ENCODE results near the gene VSIG4.
"Not testable (repeated sequence)": the region's sequence is repeated elsewhere in the genome, so short reads cannot be mapped to it uniquely, and the experiment has no call there.

VSIG4 gene

DNA sequence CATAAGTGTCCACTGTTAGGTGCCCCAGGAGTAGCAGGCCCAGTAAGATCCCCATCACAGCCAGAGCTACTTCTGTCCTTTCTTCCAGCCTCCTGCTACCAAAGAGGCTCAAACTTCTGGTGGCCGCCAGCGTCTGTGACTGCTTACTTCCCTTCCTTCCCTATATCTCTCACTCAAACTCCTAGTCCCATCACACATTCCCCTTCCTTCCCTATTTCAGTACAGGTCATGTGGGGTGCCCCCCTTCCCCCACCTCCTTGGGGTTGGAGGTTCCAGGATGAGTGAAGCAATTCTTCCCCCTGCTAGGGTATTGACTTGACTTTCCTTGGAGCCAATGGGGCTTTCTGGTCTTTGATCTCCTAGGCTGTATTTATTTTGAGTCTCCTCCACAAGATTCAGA lies at the start of gene VSIG4:
TSS of gene VSIG4 (minus strand) at position 137 of the 400 bp plus-strand sequence. CDS start at position 55, 82 bp downstream.
- peaks cover 9% of the 10 kb centered on the region; the same call in 1 of the 2 replicates for H3K4me1 ChIP-seq (ENCODE audit: insufficient read depth, low read length)
- H3K9ac ChIP-seq (ENCODE audit: low read depth, low read length), result no peak within 1 kb of the TSS
- H3K36me3 ChIP-seq (ENCODE audit: insufficient read depth, low read length), result no peaks in the 10 kb centered on the region
- H3K9me3 ChIP-seq (ENCODE audit: control insufficient read depth, insufficient read depth, low read length), result no peaks in the 10 kb centered on the region

GRCh38 chrX:66076801-66077200 lies 36.9 kb upstream of the VSIG4 start:
- H3K9ac ChIP-seq (ENCODE audit: low read depth, low read length), result no peak overlapping the region
- H3K9me3 ChIP-seq (ENCODE audit: control insufficient read depth, insufficient read depth, low read length), result no peaks in the 10 kb centered on the region
- H3K4me1 ChIP-seq (ENCODE audit: insufficient read depth, low read length), result no peaks in the 10 kb centered on the region
- no peaks in the 10 kb centered on the region for H3K36me3 ChIP-seq (ENCODE audit: insufficient read depth, low read length)

GRCh38 chrX:66074920-66075879 lies 35.3 kb upstream of the VSIG4 start:
- no peaks in the 10 kb centered on the region for H3K9me3 ChIP-seq (ENCODE audit: control insufficient read depth, insufficient read depth, low read length)
- H3K9ac ChIP-seq (ENCODE audit: low read depth, low read length), result no peak overlapping the region
- no peaks in the 10 kb centered on the region for H3K4me1 ChIP-seq (ENCODE audit: insufficient read depth, low read length)
- H3K36me3 ChIP-seq (ENCODE audit: insufficient read depth, low read length), result no peaks in the 10 kb centered on the region

DNA sequence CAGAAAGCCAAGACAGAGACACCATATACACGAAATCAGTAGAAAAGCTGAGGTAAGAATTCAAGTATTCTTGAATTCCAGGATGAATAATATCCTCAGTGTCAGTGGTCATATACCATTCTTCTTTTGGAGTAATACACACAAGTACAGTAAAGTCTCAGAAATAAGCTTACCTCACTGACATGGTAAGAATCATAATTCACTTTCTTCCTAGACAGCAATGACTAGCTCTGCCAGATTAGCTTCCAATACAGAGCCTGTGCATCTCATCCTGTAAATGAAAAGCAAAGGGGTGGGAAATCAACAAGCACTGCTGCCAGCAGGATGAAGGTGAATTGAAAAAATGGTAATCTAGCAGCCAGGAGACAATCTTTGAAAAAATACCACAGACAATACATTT lies 31.2 kb upstream of the VSIG4 start:
- H3K9me3 ChIP-seq (ENCODE audit: control insufficient read depth, insufficient read depth, low read length), result no peaks in the 10 kb centered on the region
- no peaks in the 10 kb centered on the region for H3K36me3 ChIP-seq (ENCODE audit: insufficient read depth, low read length)
- H3K4me1 ChIP-seq (ENCODE audit: insufficient read depth, low read length), result no peaks in the 10 kb centered on the region
- H3K9ac ChIP-seq (ENCODE audit: low read depth, low read length), result no peak overlapping the region

- no peaks in the 10 kb centered on the region for H3K9me3 ChIP-seq (ENCODE audit: control insufficient read depth, insufficient read depth, low read length)
Measured at GRCh38 chrX:66064261-66064660, 24.4 kb upstream of the VSIG4 start.

GRCh38 chrX:66057019-66057418 lies 17.1 kb upstream of the VSIG4 start:
- H3K9ac ChIP-seq (ENCODE audit: low read depth, low read length); H3K4me1 ChIP-seq (ENCODE audit: insufficient read depth, low read length); H3K36me3 ChIP-seq (ENCODE audit: insufficient read depth, low read length); H3K9me3 ChIP-seq (ENCODE audit: control insufficient read depth, insufficient read depth, low read length): not testable (repeated sequence)

More at GRCh38 chrX:66064261-66064660, 24.4 kb upstream of the VSIG4 start:
- Histone ChIP-seq H3K36me3 (ENCODE audit: insufficient read depth, low read length) (no peaks in the 10 kb centered on the region), H3K4me1 (ENCODE audit: insufficient read depth, low read length) (no peaks in the 10 kb centered on the region), H3K9ac (ENCODE audit: low read depth, low read length) (no peak overlapping the region)

GRCh38 chrX:66054978-66055377 lies 15.1 kb upstream of the VSIG4 start:
- Histone ChIP-seq H3K9me3 (ENCODE audit: control insufficient read depth, insufficient read depth, low read length) (no peaks in the 10 kb centered on the region), H3K4me1 (ENCODE audit: insufficient read depth, low read length) (no peaks in the 10 kb centered on the region), H3K36me3 (ENCODE audit: insufficient read depth, low read length) (no peaks in the 10 kb centered on the region), H3K9ac (ENCODE audit: low read depth, low read length) (no peak overlapping the region)

GRCh38 chrX:66053414-66053813 lies 13.5 kb upstream of the VSIG4 start:
- Histone ChIP-seq H3K36me3 (ENCODE audit: insufficient read depth, low read length) (no peaks in the 10 kb centered on the region), H3K9me3 (ENCODE audit: control insufficient read depth, insufficient read depth, low read length) (no peaks in the 10 kb centered on the region), H3K9ac (ENCODE audit: low read depth, low read length) (no peak overlapping the region), H3K4me1 (ENCODE audit: insufficient read depth, low read length) (no peaks in the 10 kb centered on the region)

DNA sequence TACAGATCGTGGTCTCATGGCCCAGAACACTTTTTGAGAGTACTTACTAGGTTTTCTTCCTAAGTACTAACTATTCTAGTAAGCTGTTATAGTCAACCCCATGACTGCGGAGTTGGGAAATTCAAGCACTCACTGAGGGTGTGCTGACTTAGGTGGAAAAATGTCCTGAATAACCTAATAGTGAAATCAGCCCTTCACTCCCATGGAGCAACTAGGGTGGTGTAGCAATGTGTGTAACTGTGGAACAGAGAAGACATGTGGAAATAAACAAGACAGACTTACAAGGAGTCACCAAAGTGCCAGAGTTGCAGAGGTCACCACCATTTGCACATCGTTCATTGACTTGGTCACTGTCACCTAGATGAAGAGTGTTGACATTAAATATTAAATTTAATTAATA lies 12.1 kb upstream of the VSIG4 start:
- H3K9me3 ChIP-seq (ENCODE audit: control insufficient read depth, insufficient read depth, low read length), result no peaks in the 10 kb centered on the region
- H3K36me3 ChIP-seq (ENCODE audit: insufficient read depth, low read length), result no peaks in the 10 kb centered on the region
- H3K4me1 ChIP-seq (ENCODE audit: insufficient read depth, low read length), result no peaks in the 10 kb centered on the region
- no peak overlapping the region for H3K9ac ChIP-seq (ENCODE audit: low read depth, low read length)

GRCh38 chrX:66050140-66050569 lies 10.3 kb upstream of the VSIG4 start:
- no peak overlapping the region for H3K9ac ChIP-seq (ENCODE audit: low read depth, low read length)
- H3K36me3 ChIP-seq (ENCODE audit: insufficient read depth, low read length), result no peaks in the 10 kb centered on the region
- H3K4me1 ChIP-seq (ENCODE audit: insufficient read depth, low read length), result no peaks in the 10 kb centered on the region
- H3K9me3 ChIP-seq (ENCODE audit: control insufficient read depth, insufficient read depth, low read length), result no peaks in the 10 kb centered on the region

DNA sequence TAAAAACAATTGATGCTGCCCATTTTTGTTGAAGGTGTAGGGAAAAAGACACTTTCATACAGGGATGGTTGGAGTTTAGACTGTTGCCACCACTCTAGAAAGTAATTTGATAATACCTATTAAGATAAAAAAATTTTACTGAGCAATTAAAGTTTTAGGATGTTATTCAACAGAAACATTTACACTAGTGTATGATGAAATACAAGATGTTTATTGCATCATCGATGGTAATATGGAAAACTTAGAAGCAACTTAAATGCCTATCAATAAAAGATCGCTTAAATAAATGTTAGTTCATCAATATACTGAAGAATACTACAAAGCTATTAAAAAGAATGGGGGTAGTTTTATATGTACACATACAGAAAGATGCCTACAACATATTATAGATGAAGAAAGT lies 9.2 kb upstream of the VSIG4 start:
- no peak overlapping the region for H3K9ac ChIP-seq (ENCODE audit: low read depth, low read length)
- H3K36me3 ChIP-seq (ENCODE audit: insufficient read depth, low read length), result no peaks in the 10 kb centered on the region
- no peaks in the 10 kb centered on the region for H3K4me1 ChIP-seq (ENCODE audit: insufficient read depth, low read length)
- H3K9me3 ChIP-seq (ENCODE audit: control insufficient read depth, insufficient read depth, low read length), result no peaks in the 10 kb centered on the region

GRCh38 chrX:66046612-66047235 lies 6.8 kb upstream of the VSIG4 start:
- H3K36me3 ChIP-seq (ENCODE audit: insufficient read depth, low read length), result no peaks in the 10 kb centered on the region
- no peaks in the 10 kb centered on the region for H3K9me3 ChIP-seq (ENCODE audit: control insufficient read depth, insufficient read depth, low read length)
- no peaks in the 10 kb centered on the region for H3K4me1 ChIP-seq (ENCODE audit: insufficient read depth, low read length)
- no peak overlapping the region for H3K9ac ChIP-seq (ENCODE audit: low read depth, low read length)

GRCh38 chrX:66045894-66046293 lies 6.0 kb upstream of the VSIG4 start:
- Histone ChIP-seq H3K9ac (ENCODE audit: low read depth, low read length) (no peak overlapping the region), H3K36me3 (ENCODE audit: insufficient read depth, low read length) (no peaks in the 10 kb centered on the region), H3K9me3 (ENCODE audit: control insufficient read depth, insufficient read depth, low read length) (no peaks in the 10 kb centered on the region), H3K4me1 (ENCODE audit: insufficient read depth, low read length) (no peaks in the 10 kb centered on the region)

GRCh38 chrX:66043584-66043983 lies 3.7 kb upstream of the VSIG4 start:
- no peak overlapping the region for H3K9ac ChIP-seq (ENCODE audit: low read depth, low read length)
- H3K4me1 ChIP-seq (ENCODE audit: insufficient read depth, low read length), result no peaks in the 10 kb centered on the region
- H3K9me3 ChIP-seq (ENCODE audit: control insufficient read depth, insufficient read depth, low read length), result no peaks in the 10 kb centered on the region
- H3K36me3 ChIP-seq (ENCODE audit: insufficient read depth, low read length), result no peaks in the 10 kb centered on the region
